Body of pancreas (tissue), 4 donors: ENCODE data around the gene ACACB. TPM values are rescaled to one million over a fixed set of nuclear protein-coding genes. Genes with fewer than 3 reads are reported as not detected.

Source experiments
- ATAC-seq: fragments of 150-250 bp; one replicate; pipeline ENCODE4 v1.9.1; 2016
- DNase-seq, 4 donors: peaks; one replicate each; pipeline ENCODE4 v3.0.0-alpha.2; 2019
- H3K27ac ChIP-seq, 4 donors: fragments of 200-600 bp; sonication (generic); 1 replicate in 3 of 4; 2 replicates in 1 of 4; pipeline versions ENCODE4 v1.5.1 to v1.6.1; 2016 to 2019; ENCODE audit warnings: mild to moderate bottlenecking in 1 of 4, mixed read lengths in 1 of 4, moderate library complexity in 1 of 4
- H3K27me3 ChIP-seq, 2 donors: fragments of 200-600 bp; sonication (generic); one replicate each; pipeline ENCODE4 v1.6.0; 2016; ENCODE audit warnings: mild to moderate bottlenecking in 1 of 2
- H3K36me3 ChIP-seq, 2 donors: fragments of 200-600 bp; sonication (generic); replicated peaks in 1 of 2; 2 replicates each; pipeline ENCODE4 v1.5.1; 2016; ENCODE audit warnings: low read depth in 2 of 2; ENCODE audit not compliant: insufficient read depth in 1 of 2
- H3K4me1 ChIP-seq: fragments of 200-600 bp; sonication (generic); one replicate; pipeline ENCODE4 v1.6.0; 2016
- H3K4me3 ChIP-seq, 2 donors: fragments of 200-600 bp; sonication (generic); 1 replicate in 1 of 2; 2 replicates in 1 of 2; pipeline ENCODE4 v1.5.1; 2016 to 2019
- H3K9me3 ChIP-seq, 3 donors: fragments of 200-600 bp; sonication (generic); 1 replicate in 2 of 3; 2 replicates in 1 of 3; pipeline ENCODE4 v1.5.1; 2016
- CTCF ChIP-seq, 7 experiments: fragments of 450-650 bp in 4 of 7; fragments of 200-600 bp in 3 of 7; sonication (generic) in 3 of 7; IDR thresholded peaks; one replicate each; pipeline ENCODE4 v1.5.1; 2016 to 2019; ENCODE audit warnings: antibody characterized with exemption in 7 of 7
- POLR2A ChIP-seq, 3 donors: fragments of 450-650 bp; IDR thresholded peaks; one replicate each; pipeline ENCODE4 v1.6.1; 2016; ENCODE audit warnings: antibody characterized with exemption in 3 of 3, mild to moderate bottlenecking in 2 of 3
- WGBS, 2 donors: methylation state at CpG; one replicate each; pipeline ENCODE4 v1.1.5; 2017; 5-methylcytosine and 5-hydroxymethylcytosine counted together
- intact Hi-C: fragments of 100-400 bp; cut with DNase I; formaldehyde crosslinking; loops from one replicate; pipeline ENCODE4 v1.15.1; 2023
- total RNA-seq, 2 donors: library from RNA; depleted of rRNA; stranded (reverse); fragments of >200 nt; gene quantifications; one replicate each; pipeline ENCODE4 v1.1.0, GENCODE V29; 2016

Gene ACACB
- total RNA-seq, 2 donors from 2014 or later, result 71.1 to 358 TPM

- Histone ChIP-seq H3K27me3 (no peaks in the 10 kb centered on the region), H3K36me3 (peaks cover 0 to 16% of the 10 kb centered on the region in 2 donors), H3K9me3 (no peaks in the 10 kb centered on the region), H3K27ac (no peak overlapping the region), H3K4me3 (no peak overlapping the region), H3K4me1 (peaks cover 22% of the 10 kb centered on the region)
- DNase-seq (no peak), ATAC-seq (no peak)
- WGBS, 2 donors, result 88 to 93% methylated on average over 3 of the region's 3 CpGs
- intact Hi-C loops, result no loop called here
- TF ChIP-seq POLR2A (IDR thresholded peaks at IDR 0.05) (no peak), CTCF (IDR thresholded peaks at IDR 0.05) (no peak)
Measured at GRCh38 chr12:109102491-109102890, 13.9 kb upstream of the ACACB start.

- TF ChIP-seq CTCF (IDR thresholded peaks at IDR 0.05) (no peak), POLR2A (IDR thresholded peaks at IDR 0.05) (no peak)
- no peak for ATAC-seq
Measured at GRCh38 chr12:109105176-109105575, 11.2 kb upstream of the ACACB start.

GRCh38 chr12:109109746-109110350, 6.5 kb upstream of the ACACB start:
- Histone ChIP-seq H3K27me3 (no peaks in the 10 kb centered on the region), H3K4me1 (peaks cover 35% of the 10 kb centered on the region), H3K36me3 (peaks cover 0 to 2% of the 10 kb centered on the region in 2 donors), H3K27ac (peak overlapping the region in 3 of 4 donors; percentile 26 to 98 (median 95)), H3K4me3 (no peak overlapping the region), H3K9me3 (no peaks in the 10 kb centered on the region)
- intact Hi-C loops, result no loop called here
- WGBS, 2 donors, result 89 to 91% methylated on average over 6 of the region's 6 CpGs
- DNase-seq (no peak), ATAC-seq (no peak)
- no peak for TF ChIP-seq CTCF (IDR thresholded peaks at IDR 0.05)
- no peak for TF ChIP-seq POLR2A (IDR thresholded peaks at IDR 0.05)

More at GRCh38 chr12:109105176-109105575, 11.2 kb upstream of the ACACB start:
- no peaks in the 10 kb centered on the region for H3K27me3 ChIP-seq
- intact Hi-C loops, result no loop called here
- H3K9me3 ChIP-seq, result no peaks in the 10 kb centered on the region
- no peak overlapping the region for H3K27ac ChIP-seq
- 77 to 86% methylated on average over 5 of the region's 5 CpGs for WGBS, 2 donors
- H3K36me3 ChIP-seq, result peaks cover 0 to 16% of the 10 kb centered on the region in 2 donors
- H3K4me3 ChIP-seq, result no peak overlapping the region
- peaks cover 5% of the 10 kb centered on the region for H3K4me1 ChIP-seq
- no peak for DNase-seq

GRCh38 chr12:109110988-109111495, 5.3 kb upstream of the ACACB start:
- Histone ChIP-seq H3K36me3 (peaks cover 0 to 2% of the 10 kb centered on the region in 2 donors), H3K27ac (peak overlapping the region; percentile 88 to 98 (median 94)), H3K4me1 (peaks cover 47% of the 10 kb centered on the region), H3K9me3 (no peaks in the 10 kb centered on the region), H3K27me3 (no peaks in the 10 kb centered on the region), H3K4me3 (peak overlapping the region in 1 of 2 donors; percentile 18)
- intact Hi-C loops, result no loop called here
- TF ChIP-seq CTCF (IDR thresholded peaks at IDR 0.05), result peak in 1 of 7 experiments; percentile 15
- TF ChIP-seq POLR2A (IDR thresholded peaks at IDR 0.05), result peak; percentile 79 to 92 (median 89)
- DNase-seq (peak; percentile 91 to 95 (median 95)), ATAC-seq (peak; percentile 79)
- 0% methylated on average over 3 to 23 of the region's 28 CpGs for WGBS, 2 donors
